HFFc6 (cell line): ENCODE data around the gene CARD18. TPM values are rescaled to one million over a fixed set of nuclear protein-coding genes. Genes with fewer than 3 reads are reported as not detected.

Experiments used
- DNase-seq: peaks from one replicate; pipeline ENCODE4 v3.0.0-alpha.2; 2018
- H3K27ac Mint-ChIP-seq: 2 replicates; pipeline ENCODE4 v1.8.0; 2020; ENCODE audit warnings: mild to moderate bottlenecking, mixed read lengths
- H3K27me3 Mint-ChIP-seq: 2 replicates; pipeline ENCODE4 v1.8.0; 2021; ENCODE audit warnings: mild to moderate bottlenecking, moderate library complexity, mixed read lengths; ENCODE audit not compliant: insufficient read depth
- H3K36me3 Mint-ChIP-seq: 2 replicates; pipeline ENCODE4 v1.8.0; 2021; ENCODE audit warnings: low read depth, mixed read lengths
- H3K4me1 Mint-ChIP-seq: 2 replicates; pipeline ENCODE4 v1.8.0; 2020; ENCODE audit warnings: low read depth, mixed read lengths
- H3K4me3 Mint-ChIP-seq: 2 replicates; pipeline ENCODE4 v1.8.0; 2020; ENCODE audit warnings: mild to moderate bottlenecking, moderate library complexity, mixed read lengths
- H3K9me3 Mint-ChIP-seq: 2 replicates; pipeline ENCODE4 v1.8.0; 2020; ENCODE audit warnings: mild to moderate bottlenecking, mixed read lengths
- total RNA-seq, 6 experiments: library from RNA; stranded (reverse); fragmentation: NEBNext Ultra II Directional; extraction: Animal tissue kit (Norgen Biotek cat#: 25700); gene quantifications; 2 replicates in 1 of 6; 3 replicates in 5 of 6; pipeline ENCODE4 v1.2.3, GENCODE V29; 2021
- TF ChIP-seq, protein P1 (sequence below): fragments of 200-600 bp; sonication (generic); IDR thresholded peaks from 2 replicates; pipeline ENCODE4 v1.5.0; 2021; ENCODE audit warnings: antibody characterized with exemption, mild to moderate bottlenecking

Gene CARD18
- total RNA-seq, 6 experiments from 2014 or later: not detected

DNA sequence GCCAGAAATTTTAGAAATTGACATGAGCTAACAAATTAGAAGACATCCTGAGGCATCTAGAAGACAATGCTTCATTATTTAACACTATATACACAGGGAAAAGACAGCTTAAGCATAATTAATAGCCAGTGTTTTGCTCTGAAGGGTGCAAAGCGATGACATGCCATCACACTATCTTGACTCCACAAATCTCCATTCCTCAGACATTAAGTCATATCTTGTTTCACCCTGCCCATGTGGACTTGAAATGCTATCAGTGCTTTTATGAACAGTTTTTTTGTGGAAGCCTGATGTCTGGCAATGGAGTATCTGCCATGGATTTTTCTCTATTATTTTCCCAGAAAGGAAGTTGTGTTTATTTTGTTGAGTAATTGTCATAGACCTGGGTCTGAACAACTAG is 2.3 kb downstream of the CARD18 start:
- TF ChIP-seq, protein P1, sequence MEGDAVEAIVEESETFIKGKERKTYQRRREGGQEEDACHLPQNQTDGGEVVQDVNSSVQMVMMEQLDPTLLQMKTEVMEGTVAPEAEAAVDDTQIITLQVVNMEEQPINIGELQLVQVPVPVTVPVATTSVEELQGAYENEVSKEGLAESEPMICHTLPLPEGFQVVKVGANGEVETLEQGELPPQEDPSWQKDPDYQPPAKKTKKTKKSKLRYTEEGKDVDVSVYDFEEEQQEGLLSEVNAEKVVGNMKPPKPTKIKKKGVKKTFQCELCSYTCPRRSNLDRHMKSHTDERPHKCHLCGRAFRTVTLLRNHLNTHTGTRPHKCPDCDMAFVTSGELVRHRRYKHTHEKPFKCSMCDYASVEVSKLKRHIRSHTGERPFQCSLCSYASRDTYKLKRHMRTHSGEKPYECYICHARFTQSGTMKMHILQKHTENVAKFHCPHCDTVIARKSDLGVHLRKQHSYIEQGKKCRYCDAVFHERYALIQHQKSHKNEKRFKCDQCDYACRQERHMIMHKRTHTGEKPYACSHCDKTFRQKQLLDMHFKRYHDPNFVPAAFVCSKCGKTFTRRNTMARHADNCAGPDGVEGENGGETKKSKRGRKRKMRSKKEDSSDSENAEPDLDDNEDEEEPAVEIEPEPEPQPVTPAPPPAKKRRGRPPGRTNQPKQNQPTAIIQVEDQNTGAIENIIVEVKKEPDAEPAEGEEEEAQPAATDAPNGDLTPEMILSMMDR: no peak
- Mint-ChIP-seq H3K27ac (no peak overlapping the region), H3K27me3 (no peaks in the 10 kb centered on the region; the same call in 1 of the 2 replicates), H3K9me3 (no peaks in the 10 kb centered on the region), H3K4me1 (peaks cover 27% of the 10 kb centered on the region), H3K36me3 (no peaks in the 10 kb centered on the region), H3K4me3 (no peak overlapping the region)
- DNase-seq: no peak

DNA sequence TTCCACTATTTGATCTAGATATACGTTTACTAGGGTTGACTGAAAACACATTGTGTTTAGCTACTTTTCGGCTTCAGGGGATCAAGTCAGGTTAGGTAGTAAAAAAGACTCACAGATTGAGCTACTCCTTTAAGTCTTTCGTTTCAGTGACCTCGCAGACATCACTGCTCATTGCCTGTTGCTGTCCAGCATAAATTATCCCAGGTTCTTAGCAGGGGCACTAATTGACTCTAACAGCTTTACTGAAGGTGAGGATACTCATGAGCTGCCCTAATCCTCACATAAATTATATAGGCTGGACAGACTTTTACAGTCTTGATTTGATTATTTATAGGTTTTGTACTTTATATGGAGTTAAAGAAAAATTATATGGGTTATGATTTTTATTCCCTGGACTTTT is 3.7 kb downstream of the CARD18 start:
- H3K4me3 Mint-ChIP-seq: no peak overlapping the region
- DNase-seq: no peak
- H3K27ac Mint-ChIP-seq: no peak overlapping the region
- TF ChIP-seq, protein P1: no peak
- H3K4me1 Mint-ChIP-seq: peaks cover 26% of the 10 kb centered on the region
- H3K9me3 Mint-ChIP-seq: peaks cover 6% of the 10 kb centered on the region
- peaks cover 7% of the 10 kb centered on the region for H3K36me3 Mint-ChIP-seq
- no peaks in the 10 kb centered on the region; the same call in 1 of the 2 replicates for H3K27me3 Mint-ChIP-seq

DNA sequence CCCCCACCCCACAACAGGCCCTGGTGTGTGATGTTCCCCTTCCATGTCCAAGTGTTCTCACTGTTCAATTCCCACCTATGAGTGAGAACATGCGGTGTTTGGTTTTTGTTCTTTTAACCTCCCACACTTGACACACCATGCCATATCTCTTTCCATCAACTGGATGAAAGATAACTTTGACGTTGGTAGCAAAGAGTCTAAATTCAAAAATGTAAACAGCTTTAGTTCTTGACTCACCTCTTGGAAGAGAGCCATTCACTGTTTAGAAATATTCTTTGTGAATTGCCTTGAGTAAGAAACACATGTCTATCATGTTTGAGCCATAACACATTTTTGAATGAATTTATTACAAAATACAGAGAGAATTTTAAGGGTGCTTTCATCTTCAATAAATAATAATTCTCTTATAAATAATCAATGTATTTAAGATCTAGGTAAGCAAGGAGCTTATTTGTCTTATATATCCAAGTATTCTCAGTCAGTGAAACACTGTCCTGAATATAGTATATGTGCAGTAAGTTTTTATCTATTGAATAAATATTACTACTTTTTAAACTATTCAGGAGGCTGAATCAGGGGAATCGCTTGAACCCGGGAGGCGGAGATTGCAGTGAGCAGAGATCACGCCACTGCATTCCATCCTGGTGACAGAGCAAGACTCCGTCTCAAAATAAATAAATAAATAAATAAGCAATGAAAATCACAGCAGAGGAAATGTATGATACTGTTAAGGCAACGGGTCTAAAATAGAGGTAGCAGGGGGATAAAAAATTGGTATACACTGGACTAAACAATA is 6.7 kb downstream of the CARD18 start:
- Mint-ChIP-seq H3K4me3 (no peak overlapping the region), H3K27ac (no peak overlapping the region), H3K27me3 (no peaks in the 10 kb centered on the region), H3K36me3 (peaks cover 13% of the 10 kb centered on the region), H3K4me1 (peaks cover 33% of the 10 kb centered on the region), H3K9me3 (peaks cover 14% of the 10 kb centered on the region)
- TF ChIP-seq, protein P1: no peak
- peak; percentile 57 for DNase-seq

DNA sequence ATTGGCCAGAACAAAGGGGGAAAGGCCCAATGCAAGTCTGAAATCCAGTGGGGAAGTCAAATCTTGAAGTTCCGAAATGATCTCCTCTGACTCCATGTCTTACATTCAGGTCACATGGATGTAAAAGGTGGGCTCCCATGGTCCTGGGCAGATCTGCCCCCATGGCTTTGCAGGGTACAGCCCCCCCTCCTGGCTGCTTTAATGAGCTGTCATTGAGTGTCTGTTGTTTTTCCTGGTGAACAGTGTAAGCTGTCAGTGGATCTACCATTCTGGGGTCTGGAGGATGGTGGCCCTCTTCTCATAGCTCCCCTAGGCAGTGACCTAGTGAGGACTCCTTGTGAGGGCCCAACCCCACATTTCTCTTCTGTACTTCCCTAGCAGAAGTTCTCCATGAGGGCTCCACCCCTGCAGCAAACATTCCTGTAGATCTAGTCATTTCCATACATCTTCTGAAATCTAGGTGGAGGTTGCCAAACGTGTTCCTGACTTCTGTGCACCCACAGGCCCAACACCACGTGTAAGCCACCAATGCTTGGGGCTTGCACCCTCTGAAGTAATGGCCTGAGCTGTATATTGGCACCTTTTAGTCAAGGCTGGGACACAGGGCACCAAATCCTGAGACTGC is 9.3 kb downstream of the CARD18 start:
- no peak for DNase-seq
- peaks cover 14% of the 10 kb centered on the region for H3K9me3 Mint-ChIP-seq
- H3K4me3 Mint-ChIP-seq: no peak overlapping the region
- TF ChIP-seq, protein P1: peak; percentile 33; the same call in 1 of the 2 replicates
- H3K27ac Mint-ChIP-seq: no peak overlapping the region
- H3K36me3 Mint-ChIP-seq: peaks cover 13% of the 10 kb centered on the region
- no peaks in the 10 kb centered on the region for H3K27me3 Mint-ChIP-seq
- peaks cover 25% of the 10 kb centered on the region for H3K4me1 Mint-ChIP-seq

DNA sequence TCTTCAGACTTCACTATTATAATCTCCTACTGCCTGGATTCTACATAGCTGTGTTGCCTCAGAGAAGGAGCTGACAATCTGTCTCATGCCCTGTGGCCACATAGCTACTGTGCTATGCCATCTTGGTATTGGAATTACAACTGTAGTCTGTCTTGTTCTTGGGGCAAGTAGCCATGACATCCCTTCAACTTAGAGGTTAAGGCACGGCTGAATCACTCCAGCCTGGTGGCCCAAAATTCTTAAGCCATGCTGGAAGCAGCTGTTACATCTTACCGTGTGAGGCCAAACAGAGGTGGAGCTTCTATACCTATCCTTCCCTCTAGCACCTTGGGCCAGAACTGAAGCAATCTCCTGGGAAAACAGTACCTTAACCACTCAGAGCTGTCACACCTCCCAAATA is 14.8 kb downstream of the CARD18 start:
- H3K4me3 Mint-ChIP-seq: no peak overlapping the region

More for the DNA sequence above, 14.8 kb downstream of the CARD18 start:
- H3K9me3 Mint-ChIP-seq: no peaks in the 10 kb centered on the region
- TF ChIP-seq, protein P1: no peak
- H3K27ac Mint-ChIP-seq: no peak overlapping the region
- H3K36me3 Mint-ChIP-seq: no peaks in the 10 kb centered on the region
- DNase-seq: no peak
- no peaks in the 10 kb centered on the region for H3K4me1 Mint-ChIP-seq
- no peaks in the 10 kb centered on the region for H3K27me3 Mint-ChIP-seq
